IMR-90 (cell line): Measurements from ENCODE around the gene TMUB1. TPM values are rescaled to one million over a fixed set of nuclear protein-coding genes. Genes with fewer than 3 reads are reported as not detected.

Experiments
- ATAC-seq: fragments of 200-7000 bp; cut with Tn5 transposase; 2 replicates; pipeline ENCODE4 v1.9.1; 2020; ENCODE audit warnings: low read depth, mild to moderate bottlenecking, moderate library complexity
- BruUV-seq: library from RNA; stranded (reverse); fragments of 400-500 nt; replicated peaks from 2 replicates; lab custom pipeline; 2021; lab: Mats Ljungman, UMichigan
- CTCF ChIA-PET: fragments of 300-600 bp; formaldehyde crosslinking; extraction: SDS; loops from one replicate; lab custom pipeline; 2021; ENCODE audit warnings: antibody characterized with exemption; lab: Yijun Ruan, JAX
- POLR2A ChIA-PET: fragments of 300-600 bp; sonication (Branson Sonifier 250); formaldehyde crosslinking; loops from one replicate; lab custom pipeline; 2022; ENCODE audit warnings: antibody characterized with exemption; ENCODE audit not compliant: unreplicated experiment; lab: Charles Lee
- DNase-seq: peaks from one replicate; pipeline ENCODE4 v3.0.0; 2013
- H2AFZ ChIP-seq: replicated peaks from 2 replicates; pipeline ENCODE3; 2013; ENCODE audit warnings: low read length, mild to moderate bottlenecking; ENCODE audit not compliant: poor library complexity
- H2AK5ac ChIP-seq: 2 replicates; pipeline ENCODE4 v1.6.1; 2013; ENCODE audit warnings: low read depth, low read length, inconsistent platforms
- H2AK9ac ChIP-seq: replicated peaks from 2 replicates; pipeline ENCODE3; 2013; ENCODE audit warnings: mild to moderate bottlenecking, low read depth, low read length, moderate library complexity; ENCODE audit not compliant: poor library complexity
- H2BK120ac ChIP-seq: 2 replicates; pipeline ENCODE4 v1.6.1; 2013; ENCODE audit warnings: low read depth, low read length, inconsistent platforms
- H2BK15ac ChIP-seq: 3 replicates; pipeline ENCODE4 v1.6.1; 2013; ENCODE audit warnings: low read depth, low read length, inconsistent platforms
- H2BK20ac ChIP-seq: 2 replicates; pipeline ENCODE4 v1.6.1; 2013; ENCODE audit warnings: low read depth, mild to moderate bottlenecking, inconsistent platforms, low read length, moderate library complexity
- H2BK5ac ChIP-seq: 2 replicates; pipeline ENCODE4 v1.6.1; 2013; ENCODE audit warnings: mild to moderate bottlenecking, low read depth, low read length, inconsistent platforms; ENCODE audit not compliant: poor library complexity, severe bottlenecking
- H3K14ac ChIP-seq: replicated peaks from 2 replicates; pipeline ENCODE4 v1.6.1; 2013; ENCODE audit warnings: low read depth, low read length, inconsistent platforms
- H3K18ac ChIP-seq: 2 replicates; pipeline ENCODE4 v1.6.1; 2013; ENCODE audit warnings: low read depth, low read length, control low read depth
- H3K23ac ChIP-seq: 2 replicates; pipeline ENCODE4 v1.6.1; 2013; ENCODE audit warnings: low read depth, low read length, inconsistent platforms
- H3K27ac ChIP-seq: 2 replicates; pipeline ENCODE4 v1.5.1; 2013; ENCODE audit warnings: mild to moderate bottlenecking, control low read depth, low read length; ENCODE audit not compliant: insufficient read depth
- H3K27me3 ChIP-seq: 2 replicates; pipeline ENCODE4 v1.6.1; 2013; ENCODE audit warnings: low read length; ENCODE audit not compliant: control insufficient read depth, insufficient read depth
- H3K36me3 ChIP-seq: 2 replicates; pipeline ENCODE4 v1.6.1; 2013; ENCODE audit warnings: low read length, mixed read lengths; ENCODE audit not compliant: control insufficient read depth, insufficient read depth
- H3K4ac ChIP-seq: 2 replicates; pipeline ENCODE4 v1.6.1; 2013; ENCODE audit warnings: low read depth, low read length, inconsistent platforms
- H3K4me1 ChIP-seq: 2 replicates; pipeline ENCODE4 v1.6.1; 2013; ENCODE audit warnings: low read length, mixed read lengths; ENCODE audit not compliant: control insufficient read depth, insufficient read depth
- H3K4me2 ChIP-seq: 2 replicates; pipeline ENCODE4 v1.6.1; 2013; ENCODE audit warnings: low read depth, mild to moderate bottlenecking, control low read depth, low read length, moderate library complexity
- H3K4me3 ChIP-seq: 2 replicates; pipeline ENCODE4 v1.5.1; 2013; ENCODE audit warnings: low read depth, mild to moderate bottlenecking, control low read depth, low read length, moderate library complexity; ENCODE audit not compliant: insufficient read depth
- H3K56ac ChIP-seq: 2 replicates; pipeline ENCODE4 v1.6.1; 2013; ENCODE audit warnings: low read length, inconsistent platforms; ENCODE audit not compliant: insufficient read depth; ENCODE audit errors: extremely low read depth
- H3K79me1 ChIP-seq, 2 experiments: 2 replicates each; pipeline ENCODE4 v1.6.1; 2013; ENCODE audit warnings: low read length in 2 of 2, inconsistent platforms in 1 of 2, low read depth in 1 of 2
- H3K9ac ChIP-seq: 2 replicates; pipeline ENCODE4 v1.6.1; 2013; ENCODE audit warnings: low read depth, low read length, control low read depth
- H3K9me1 ChIP-seq: 2 replicates; pipeline ENCODE4 v1.6.1; 2013; ENCODE audit warnings: low read length, inconsistent platforms; ENCODE audit not compliant: insufficient read depth
- H3K9me3 ChIP-seq: 2 replicates; pipeline ENCODE4 v1.6.1; 2013; ENCODE audit warnings: low read length; ENCODE audit not compliant: control insufficient read depth, insufficient read depth
- H4K20me1 ChIP-seq: 2 replicates; pipeline ENCODE4 v1.6.1; 2013; ENCODE audit warnings: low read length, inconsistent platforms; ENCODE audit not compliant: insufficient read depth
- H4K5ac ChIP-seq: 2 replicates; pipeline ENCODE4 v1.6.1; 2013; ENCODE audit warnings: mild to moderate bottlenecking, low read depth, low read length, control low read depth
- H4K8ac ChIP-seq, 2 experiments: 2 replicates each; pipeline ENCODE4 v1.6.1; 2013; ENCODE audit warnings: low read depth in 2 of 2, low read length in 2 of 2, control low read depth in 1 of 2, inconsistent platforms in 1 of 2
- H4K91ac ChIP-seq: 2 replicates; pipeline ENCODE4 v1.6.1; 2013; ENCODE audit warnings: low read depth, low read length, inconsistent platforms; ENCODE audit not compliant: insufficient read depth
- BHLHE40 ChIP-seq: fragments of 150-350 bp; IDR thresholded peaks from 2 replicates; pipeline ENCODE4 v1.6.1; 2016; ENCODE audit warnings: mild to moderate bottlenecking, low read depth, low read length
- CEBPB ChIP-seq: IDR thresholded peaks from 2 replicates; pipeline ENCODE4 v1.6.1; 2012; ENCODE audit warnings: low read depth, low read length, improper control_type of control experiment
- CHD1 ChIP-seq: IDR thresholded peaks from 2 replicates; pipeline ENCODE4 v1.6.1; 2012; ENCODE audit warnings: low read depth, low read length, improper control_type of control experiment
- CTCF ChIP-seq: conservative IDR thresholded peaks from 2 replicates; pipeline ENCODE4 v1.5.1; 2012; ENCODE audit warnings: mild to moderate bottlenecking, low read depth, low read length, improper control_type of control experiment
- ELK1 ChIP-seq: fragments of 150-350 bp; IDR thresholded peaks from 2 replicates; pipeline ENCODE4 v1.6.1; 2016; ENCODE audit warnings: low read depth, mild to moderate bottlenecking, low read length, moderate library complexity, borderline replicate concordance
- FOS ChIP-seq: fragments of 150-350 bp; IDR thresholded peaks from 2 replicates; pipeline ENCODE4 v1.6.1; 2016; ENCODE audit warnings: low read depth, low read length
- MAFK ChIP-seq: IDR thresholded peaks from 2 replicates; pipeline ENCODE4 v1.6.1; 2012; ENCODE audit warnings: low read depth, low read length, improper control_type of control experiment
- MAZ ChIP-seq: IDR thresholded peaks from 2 replicates; pipeline ENCODE4 v1.6.1; 2012; ENCODE audit warnings: low read depth, mild to moderate bottlenecking, low read length, improper control_type of control experiment, moderate library complexity, borderline replicate concordance
- NFE2L2 ChIP-seq: fragments of 150-350 bp; IDR thresholded peaks from 2 replicates; pipeline ENCODE4 v1.6.1; 2016; ENCODE audit warnings: low read depth, mild to moderate bottlenecking, low read length
- POLR2A ChIP-seq: IDR thresholded peaks from 2 replicates; pipeline ENCODE4 v1.6.1; 2012; ENCODE audit warnings: mild to moderate bottlenecking, low read depth, low read length
- RAD21 ChIP-seq: IDR thresholded peaks from 2 replicates; pipeline ENCODE4 v1.6.1; 2012; ENCODE audit warnings: low read length, improper control_type of control experiment
- RCOR1 ChIP-seq: IDR thresholded peaks from 2 replicates; pipeline ENCODE4 v1.6.1; 2012; ENCODE audit warnings: mild to moderate bottlenecking, low read length, improper control_type of control experiment; ENCODE audit not compliant: insufficient replicate concordance
- RFX5 ChIP-seq: IDR thresholded peaks from 2 replicates; pipeline ENCODE4 v1.8.0; 2012; ENCODE audit warnings: low read depth, mild to moderate bottlenecking, low read length, moderate library complexity
- SMC3 ChIP-seq: fragments of 150-350 bp; IDR thresholded peaks from 2 replicates; pipeline ENCODE4 v1.6.1; 2016; ENCODE audit warnings: low read depth, mild to moderate bottlenecking, antibody characterized with exemption, low read length, moderate library complexity
- USF2 ChIP-seq: fragments of 150-350 bp; IDR thresholded peaks from 2 replicates; pipeline ENCODE4 v1.6.1; 2017; ENCODE audit warnings: mild to moderate bottlenecking, antibody characterized with exemption, low read length, low read depth
- WGBS, 2 experiments: methylation state at CpG; one replicate each; pipeline versions ENCODE4 v1.1.5 to v1.1.7; 2013; ENCODE audit warnings: missing lambda C conversion rate in 2 of 2; ENCODE audit not compliant: insufficient read length in 1 of 2; ENCODE audit errors: extremely low coverage in 2 of 2; 5-methylcytosine and 5-hydroxymethylcytosine counted together
- dilution Hi-C: fragments of 300-500 bp; cut with HindIII; formaldehyde crosslinking; loops from one replicate; pipeline ENCODE4 v1.14.3; 2018; ENCODE audit warnings: low sequenced_read_pairs; ENCODE audit not compliant: unreplicated experiment
- in situ Hi-C: fragments of 300-500 bp; cut with MboI; formaldehyde crosslinking; loops from 3 replicates; pipeline ENCODE4 v1.14.3; 2019; ENCODE audit warnings: low sequenced_read_pairs, inconsistent platforms, mixed read lengths
- intact Hi-C: fragments of 100-400 bp; cut with micrococcal nuclease; formaldehyde crosslinking; loops from 2 replicates; pipeline ENCODE4 v1.10.0; 2022
- polyA plus RNA-seq, 3 experiments: library from polyadenylated mRNA; depleted of rRNA; stranded (reverse); fragments of >200 nt; gene quantifications; 2 replicates each; pipeline ENCODE4 v1.2.3, GENCODE V29; 2012; ENCODE audit warnings: low replicate concordance in 1 of 3
- total RNA-seq: library from RNA; depleted of rRNA; stranded (reverse); fragments of >200 nt; gene quantifications from 2 replicates; pipeline ENCODE4 v1.2.3, GENCODE V29; 2012

Gene TMUB1
- total and polyA plus RNA-seq, 2 of the 4 experiments (the other 2 are of a cell fraction) = 6.8 to 29.8 TPM

GRCh38 chr7:151074817-151075661, 8.3 kb downstream of the TMUB1 start:
- Histone ChIP-seq H3K56ac (no peak overlapping the region), H2AFZ (peak overlapping the region; percentile 43), H4K91ac (no peak overlapping the region), H3K36me3 (peaks cover 72% of the 10 kb centered on the region), H2AK5ac (no peak overlapping the region; the same call in 1 of the 2 replicates), H4K5ac (no peak overlapping the region), H3K4me3 (no peak overlapping the region), H3K27ac (no peak overlapping the region), H3K18ac (no peak overlapping the region), H2BK5ac (no peak overlapping the region), H3K9me3 (no peaks in the 10 kb centered on the region), H3K9ac (no peak overlapping the region), H3K4me1 (peaks cover 8% of the 10 kb centered on the region), H4K20me1 (peaks cover 22% of the 10 kb centered on the region), H3K79me1 (peaks cover 13 to 56% of the 10 kb centered on the region in 2 experiments; a peak in 3 of 4 replicates), H3K9me1 (no peaks in the 10 kb centered on the region), H3K23ac (no peak overlapping the region), H2BK15ac (no peak overlapping the region), H2BK120ac (no peak overlapping the region), H2AK9ac (peak overlapping the region; percentile 15), H4K8ac (0 out of 4 replicates have a peak overlapping the region, but pooled peaks of 1 of the 2 experiments have one; percentile 16), H3K14ac (no peak overlapping the region), H3K27me3 (no peaks in the 10 kb centered on the region), H3K4ac (no peak overlapping the region), H2BK20ac (no peak overlapping the region), H3K4me2 (no peak overlapping the region)
- POLR2A ChIA-PET = no interaction called here
- intact Hi-C loops (no loop called here), dilution Hi-C loops (no loop called here), in situ Hi-C loops (no loop called here)
- BruUV-seq = no TSS peak
- WGBS, 2 experiments = 95% methylated on average over 23 of the region's 26 CpGs; no CpG with 5 or more reads in 1 of the 2 experiments
- ATAC-seq (no peak), DNase-seq (no peak)
- CTCF ChIA-PET = no interaction called here
- TF ChIP-seq NFE2L2 (no peak), CEBPB (no peak), RAD21 (no peak), RFX5 (no peak), MAZ (no peak), CTCF (no peak), SMC3 (no peak), ELK1 (no peak), MAFK (no peak), FOS (no peak), CHD1 (no peak), POLR2A (no peak), BHLHE40 (no peak), RCOR1 (no peak), USF2 (no peak)
